Endothelial cell of umbilical vein (primary cell): Measurements from ENCODE around the gene MICB. TPM values are rescaled to one million over a fixed set of nuclear protein-coding genes. Genes with fewer than 3 reads are reported as not detected.

Experiments used
- BruUV-seq: library from RNA; stranded (reverse); fragments of 400-500 nt; replicated peaks from 2 replicates; lab custom pipeline; 2021; lab: Mats Ljungman, UMichigan
- CTCF ChIA-PET: fragments of 300-600, 350-600 bp; sonication (Branson Sonifier 250); formaldehyde crosslinking; loops from one replicate; lab custom pipeline; 2021; ENCODE audit warnings: antibody characterized with exemption, inconsistent platforms; lab: Charles Lee
- POLR2A ChIA-PET: fragments of 300-600, 350-600 bp; sonication (Branson Sonifier 250); formaldehyde crosslinking; loops from one replicate; lab custom pipeline; 2021; ENCODE audit warnings: antibody characterized with exemption, inconsistent platforms; lab: Charles Lee
- DNase-seq: peaks from one replicate; pipeline ENCODE4 v3.0.0-alpha.2; 2011; ENCODE audit warnings: low read depth, low spot score
- FAIRE-seq: peaks from 2 replicates; lab custom pipeline; 2011; peaks lifted over from hg19 to GRCh38; lab: Jason Lieb, UNC
- H2AFZ ChIP-seq: 2 replicates; pipeline ENCODE4 v1.6.0; 2012; ENCODE audit warnings: low read depth, low read length, control low read depth, inconsistent platforms
- H3K27ac ChIP-seq: 2 replicates; pipeline ENCODE4 v1.5.1; 2011; ENCODE audit warnings: low read depth, mild to moderate bottlenecking, control low read depth, low read length, moderate library complexity; ENCODE audit not compliant: insufficient read depth
- H3K27me3 ChIP-seq, 2 experiments: 2 replicates each; pipeline versions ENCODE4 v1.6.0 to v1.6.1; 2011; ENCODE audit warnings: low read length in 2 of 2, mixed read lengths in 1 of 2; ENCODE audit not compliant: control insufficient read depth in 2 of 2, insufficient read depth in 2 of 2
- H3K36me3 ChIP-seq, 2 experiments: 2 replicates in 1 of 2; 3 replicates in 1 of 2; pipeline ENCODE4 v1.5.1; 2011; ENCODE audit warnings: low read length in 2 of 2, mild to moderate bottlenecking in 1 of 2, moderate library complexity in 1 of 2; ENCODE audit not compliant: control insufficient read depth in 2 of 2, insufficient read depth in 2 of 2; ENCODE audit errors: extremely low read depth in 1 of 2
- H3K4me1 ChIP-seq: 3 replicates; pipeline ENCODE4 v1.5.1; 2011; ENCODE audit warnings: mild to moderate bottlenecking, low read length; ENCODE audit not compliant: control insufficient read depth, insufficient read depth; ENCODE audit errors: extremely low read depth
- H3K4me2 ChIP-seq: 2 replicates; pipeline ENCODE4 v1.6.1; 2011; ENCODE audit warnings: low read length, control low read depth, mixed read lengths; ENCODE audit not compliant: insufficient read depth
- H3K4me3 ChIP-seq, 3 experiments: fragments of 200-600 bp in 1 of 3; sonication (generic), shearing (Covaris generic) in 1 of 3; replicated peaks in 1 of 3; 2 replicates each; pipeline ENCODE4 v1.5.1; 2011 to 2016; ENCODE audit warnings: control low read depth in 3 of 3, low read length in 3 of 3, mild to moderate bottlenecking in 2 of 3, inconsistent platforms in 1 of 3, low read depth in 1 of 3, moderate library complexity in 1 of 3; ENCODE audit not compliant: insufficient read depth in 1 of 3
- H3K79me2 ChIP-seq: 2 replicates; pipeline ENCODE4 v1.6.0; 2012; ENCODE audit warnings: low read length, inconsistent platforms; ENCODE audit not compliant: control insufficient read depth, insufficient read depth
- H3K9ac ChIP-seq: replicated peaks from 2 replicates; pipeline ENCODE3; 2011; ENCODE audit warnings: low read length, control low read depth; ENCODE audit not compliant: insufficient read depth; ENCODE audit errors: extremely low read depth
- H3K9me1 ChIP-seq: replicated peaks from 3 replicates; pipeline ENCODE4 v1.6.0; 2011; ENCODE audit warnings: mild to moderate bottlenecking, low read length; ENCODE audit not compliant: control insufficient read depth, insufficient read depth; ENCODE audit errors: extremely low read depth
- H3K9me3 ChIP-seq: replicated peaks from 2 replicates; pipeline ENCODE4 v1.5.1; 2012; ENCODE audit warnings: low read length, inconsistent platforms; ENCODE audit not compliant: control insufficient read depth, insufficient read depth
- H4K20me1 ChIP-seq: replicated peaks from 2 replicates; pipeline ENCODE3; 2011; ENCODE audit warnings: mild to moderate bottlenecking, low read length; ENCODE audit not compliant: control insufficient read depth, insufficient read depth; ENCODE audit errors: extremely low read depth
- EZH2 ChIP-seq: IDR thresholded peaks from 2 replicates; pipeline ENCODE4 v1.6.1; 2012; ENCODE audit warnings: borderline replicate concordance, low read depth, mild to moderate bottlenecking, moderate library complexity, low read length, inconsistent platforms; ENCODE audit not compliant: severe bottlenecking
- POLR2A ChIP-seq: IDR thresholded peaks from 2 replicates; pipeline ENCODE4 v1.6.1; 2012; ENCODE audit warnings: low read depth, mild to moderate bottlenecking, control low read depth, low read length
- POLR2AphosphoS5 ChIP-seq: IDR thresholded peaks from 2 replicates; pipeline ENCODE4 v1.6.1; 2012; ENCODE audit warnings: low read depth, mild to moderate bottlenecking, control low read depth, low read length, moderate library complexity; ENCODE audit not compliant: insufficient read depth
- dilution Hi-C: fragments of 300-500 bp; cut with MboI; formaldehyde crosslinking; loops from one replicate; pipeline ENCODE4 v1.15.0; 2019; ENCODE audit warnings: low sequenced_read_pairs; ENCODE audit not compliant: extremely low pct_ligation_motif_present
- intact Hi-C: fragments of 100-400 bp; cut with micrococcal nuclease; formaldehyde crosslinking; loops from one replicate; pipeline ENCODE4 v1.10.0; 2022
- polyA plus RNA-seq, 4 experiments: library from polyadenylated mRNA; depleted of rRNA in 3 of 4; stranded (reverse) in 3 of 4; unstranded in 1 of 4; fragments of >200 nt; gene quantifications; 2 replicates each; pipeline versions ENCODE4 v1.2.1 to v1.2.3, GENCODE V29; 2011 to 2012; ENCODE audit warnings: missing spikeins in 1 of 4
- total RNA-seq: library from RNA; stranded (reverse); gene quantifications from 2 replicates; pipeline ENCODE4 v1.2.3, GENCODE V29; 2021

Gene MICB
- total and polyA plus RNA-seq, 2 donors (not counting 3 experiments of a cell fraction or from before 2014, with no cell fraction given) = 32.8 to 36.3 TPM

DNA sequence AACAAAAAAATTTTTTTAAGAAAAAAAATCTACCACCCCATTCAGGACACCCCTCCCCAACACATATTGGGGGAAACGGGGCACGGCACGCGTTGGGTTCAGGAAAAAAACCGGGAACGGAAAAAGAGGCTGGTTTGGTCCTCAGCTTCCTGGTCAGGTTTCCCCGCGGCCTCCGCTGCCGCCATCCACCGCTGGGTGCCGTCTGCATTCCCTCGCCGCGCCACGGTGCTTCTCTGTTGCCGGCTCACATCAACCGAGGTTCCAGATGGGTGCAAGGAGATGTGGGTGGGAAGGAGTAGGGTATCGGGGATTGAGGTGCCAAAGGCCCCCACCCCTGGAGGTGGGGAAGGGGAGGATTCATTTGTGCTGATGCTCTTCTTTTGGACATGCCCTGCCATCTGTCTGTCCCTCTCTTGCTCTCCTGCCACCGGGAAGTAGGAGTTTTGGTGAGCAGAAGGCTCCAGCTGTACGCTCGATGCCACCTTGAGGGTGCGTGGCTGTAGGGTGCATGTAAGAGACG is 36.6 kb downstream of the MICB start:
- no peak overlapping the region for H2AFZ ChIP-seq
- no peaks in the 10 kb centered on the region for H3K9me1 ChIP-seq
- peaks cover 3% of the 10 kb centered on the region for H4K20me1 ChIP-seq
- no TSS peak for BruUV-seq
- DNase-seq (no peak), FAIRE-seq (no peak)
- ChIA-PET POLR2A (no interaction called here), CTCF (no interaction called here)
- peaks cover 45 to 72% of the 10 kb centered on the region in 2 experiments for H3K36me3 ChIP-seq
- H3K27ac ChIP-seq = no peak overlapping the region
- H3K9me3 ChIP-seq = no peaks in the 10 kb centered on the region
- intact Hi-C loops (no loop called here), dilution Hi-C loops (no loop called here)
- H3K4me1 ChIP-seq = peaks cover 12% of the 10 kb centered on the region
- H3K4me2 ChIP-seq = no peak overlapping the region
- H3K4me3 ChIP-seq = no peak overlapping the region
- no peak for TF ChIP-seq EZH2
- H3K27me3 ChIP-seq = no peaks in the 10 kb centered on the region
- peaks cover 61% of the 10 kb centered on the region for H3K79me2 ChIP-seq
- no peak overlapping the region for H3K9ac ChIP-seq

- peaks cover 73% of the 10 kb centered on the region for H3K79me2 ChIP-seq
- peaks cover 7% of the 10 kb centered on the region for H4K20me1 ChIP-seq
- H3K4me3 ChIP-seq = no peak overlapping the region
- CTCF ChIA-PET = interaction anchor here (0.8 kb wide), 1 partner anchor 43 kb away, joined by 3 read pairs; no protein-coding TSS in a partner anchor
- peaks cover 21% of the 10 kb centered on the region for H3K4me1 ChIP-seq
- POLR2A ChIA-PET = no interaction called here
- H3K27me3 ChIP-seq = no peaks in the 10 kb centered on the region
- peaks cover 48 to 73% of the 10 kb centered on the region in 2 experiments for H3K36me3 ChIP-seq
- no peak overlapping the region for H3K9ac ChIP-seq
- no peak for FAIRE-seq
- no peaks in the 10 kb centered on the region for H3K9me3 ChIP-seq
- no peaks in the 10 kb centered on the region for H3K9me1 ChIP-seq
- no TSS peak for BruUV-seq
- intact Hi-C loops (no loop called here), dilution Hi-C loops (no loop called here)
- H3K4me2 ChIP-seq = no peak overlapping the region
- no peak for DNase-seq
- TF ChIP-seq POLR2AphosphoS5 = no peak
- TF ChIP-seq POLR2A = peak; percentile 20
- H2AFZ ChIP-seq = no peak overlapping the region
- H3K27ac ChIP-seq = no peak overlapping the region
These were observed 37.8 kb downstream of the MICB start for GRCh38 chr6:31535538-31536324.
